Measurements from ENCODE around the gene DELE1.

Gene DELE1

GRCh38 chr5:141908796-141909195 is 14.9 kb upstream of the DELE1 start:
- H4K20me1 ChIP-seq (ENCODE audit: insufficient read depth, low read length, poor library complexity, severe bottlenecking), result no peaks in the 10 kb centered on the region

GRCh38 chr5:141909212-141909611 is 14.5 kb upstream of the DELE1 start:
- H2AFZ ChIP-seq (ENCODE audit: low read length), result no peak overlapping the region
- TF ChIP-seq CTCF (conservative IDR thresholded peaks at IDR 0.05; ENCODE audit: low read length), result no peak
- no peak for TF ChIP-seq EZH2phosphoT487 (IDR thresholded peaks at IDR 0.05; ENCODE audit: borderline replicate concordance)
- H4K20me1 ChIP-seq (ENCODE audit: insufficient read depth, low read length, poor library complexity, severe bottlenecking), result no peaks in the 10 kb centered on the region
- H3F3A ChIP-seq (ENCODE audit: low read depth), result no peaks in the 10 kb centered on the region
- H3K9me2 ChIP-seq (replicated peaks; ENCODE audit: low read depth, low read length), result no peaks in the 10 kb centered on the region
- H3K36me3 ChIP-seq (ENCODE audit: insufficient read depth, low read length), result no peaks in the 10 kb centered on the region
- H3K9me3 ChIP-seq (ENCODE audit: insufficient read depth, low read depth, low read length), result no peaks in the 10 kb centered on the region
- no peaks in the 10 kb centered on the region for H3K27me3 ChIP-seq (ENCODE audit: insufficient read depth, low read length, poor library complexity, severe bottlenecking)
- no peak overlapping the region for H3K4me3 ChIP-seq (ENCODE audit: low read length, poor library complexity, severe bottlenecking)
- H3K4me1 ChIP-seq (ENCODE audit: insufficient read depth, low read length, poor library complexity, severe bottlenecking), result no peaks in the 10 kb centered on the region
- H3K9ac ChIP-seq (ENCODE audit: low read depth, low read length, poor library complexity, severe bottlenecking), result no peak overlapping the region
- no peak overlapping the region for H3K4me2 ChIP-seq (ENCODE audit: low read depth, low read length, poor library complexity, severe bottlenecking)
- H3K79me2 ChIP-seq (ENCODE audit: insufficient read depth, low read length), result no peaks in the 10 kb centered on the region

More at GRCh38 chr5:141908796-141909195, 14.9 kb upstream of the DELE1 start:
- TF ChIP-seq EZH2phosphoT487 (IDR thresholded peaks at IDR 0.05; ENCODE audit: borderline replicate concordance) (no peak), CTCF (conservative IDR thresholded peaks at IDR 0.05; ENCODE audit: low read length) (no peak)
- H3K9ac ChIP-seq (ENCODE audit: low read depth, low read length, poor library complexity, severe bottlenecking), result no peak overlapping the region
- no peak overlapping the region for H3K4me3 ChIP-seq (ENCODE audit: low read length, poor library complexity, severe bottlenecking)
- H3K27me3 ChIP-seq (ENCODE audit: insufficient read depth, low read length, poor library complexity, severe bottlenecking), result no peaks in the 10 kb centered on the region
- no peaks in the 10 kb centered on the region for H3K4me1 ChIP-seq (ENCODE audit: insufficient read depth, low read length, poor library complexity, severe bottlenecking)
- H3F3A ChIP-seq (ENCODE audit: low read depth), result no peaks in the 10 kb centered on the region
- no peaks in the 10 kb centered on the region for H3K9me3 ChIP-seq (ENCODE audit: insufficient read depth, low read depth, low read length)
- H3K79me2 ChIP-seq (ENCODE audit: insufficient read depth, low read length), result no peaks in the 10 kb centered on the region
- no peak overlapping the region for H2AFZ ChIP-seq (ENCODE audit: low read length)
- H3K36me3 ChIP-seq (ENCODE audit: insufficient read depth, low read length), result no peaks in the 10 kb centered on the region
- no peaks in the 10 kb centered on the region for H3K9me2 ChIP-seq (replicated peaks; ENCODE audit: low read depth, low read length)
- H3K4me2 ChIP-seq (ENCODE audit: low read depth, low read length, poor library complexity, severe bottlenecking), result no peak overlapping the region

- Histone ChIP-seq H3K9me2 (replicated peaks; ENCODE audit: low read depth, low read length) (no peaks in the 10 kb centered on the region), H3K79me2 (ENCODE audit: insufficient read depth, low read length) (no peaks in the 10 kb centered on the region), H3K4me1 (ENCODE audit: insufficient read depth, low read length, poor library complexity, severe bottlenecking) (no peaks in the 10 kb centered on the region), H4K20me1 (ENCODE audit: insufficient read depth, low read length, poor library complexity, severe bottlenecking) (no peaks in the 10 kb centered on the region), H3K4me2 (ENCODE audit: low read depth, low read length, poor library complexity, severe bottlenecking) (no peak overlapping the region), H3K9ac (ENCODE audit: low read depth, low read length, poor library complexity, severe bottlenecking) (no peak overlapping the region), H3K27me3 (ENCODE audit: insufficient read depth, low read length, poor library complexity, severe bottlenecking) (no peaks in the 10 kb centered on the region), H3K4me3 (ENCODE audit: low read length, poor library complexity, severe bottlenecking) (no peak overlapping the region), H3K9me3 (ENCODE audit: insufficient read depth, low read depth, low read length) (no peaks in the 10 kb centered on the region), H3F3A (ENCODE audit: low read depth) (no peaks in the 10 kb centered on the region), H3K36me3 (ENCODE audit: insufficient read depth, low read length) (no peaks in the 10 kb centered on the region), H2AFZ (ENCODE audit: low read length) (no peak overlapping the region)
- TF ChIP-seq CTCF (conservative IDR thresholded peaks at IDR 0.05; ENCODE audit: low read length) (no peak), EZH2phosphoT487 (IDR thresholded peaks at IDR 0.05; ENCODE audit: borderline replicate concordance) (no peak)
Measured at GRCh38 chr5:141910271-141910673, 13.4 kb upstream of the DELE1 start.
